Endothelial cell of umbilical vein (primary cell): ENCODE measurements around the gene TTC34. TPM values are rescaled to one million over a fixed set of nuclear protein-coding genes. Genes with fewer than 3 reads are reported as not detected.

Experiments used
- BruUV-seq: library from RNA; stranded (reverse); fragments of 400-500 nt; replicated peaks from 2 replicates; lab custom pipeline; 2021; lab: Mats Ljungman, UMichigan
- CTCF ChIA-PET: fragments of 300-600, 350-600 bp; sonication (Branson Sonifier 250); formaldehyde crosslinking; loops from one replicate; lab custom pipeline; 2021; ENCODE audit warnings: antibody characterized with exemption, inconsistent platforms; lab: Charles Lee
- POLR2A ChIA-PET: fragments of 300-600, 350-600 bp; sonication (Branson Sonifier 250); formaldehyde crosslinking; loops from one replicate; lab custom pipeline; 2021; ENCODE audit warnings: antibody characterized with exemption, inconsistent platforms; lab: Charles Lee
- DNase-seq: peaks from one replicate; pipeline ENCODE4 v3.0.0-alpha.2; 2011; ENCODE audit warnings: low read depth, low spot score
- FAIRE-seq: peaks from 2 replicates; lab custom pipeline; 2011; peaks lifted over from hg19 to GRCh38; lab: Jason Lieb, UNC
- H2AFZ ChIP-seq: 2 replicates; pipeline ENCODE4 v1.6.0; 2012; ENCODE audit warnings: low read depth, low read length, control low read depth, inconsistent platforms
- H3K27ac ChIP-seq: 2 replicates; pipeline ENCODE4 v1.5.1; 2011; ENCODE audit warnings: low read depth, mild to moderate bottlenecking, control low read depth, low read length, moderate library complexity; ENCODE audit not compliant: insufficient read depth
- H3K27me3 ChIP-seq, 2 experiments: 2 replicates each; pipeline versions ENCODE4 v1.6.0 to v1.6.1; 2011; ENCODE audit warnings: low read length in 2 of 2, mixed read lengths in 1 of 2; ENCODE audit not compliant: control insufficient read depth in 2 of 2, insufficient read depth in 2 of 2
- H3K36me3 ChIP-seq, 2 experiments: 2 replicates in 1 of 2; 3 replicates in 1 of 2; pipeline ENCODE4 v1.5.1; 2011; ENCODE audit warnings: low read length in 2 of 2, mild to moderate bottlenecking in 1 of 2, moderate library complexity in 1 of 2; ENCODE audit not compliant: control insufficient read depth in 2 of 2, insufficient read depth in 2 of 2; ENCODE audit errors: extremely low read depth in 1 of 2
- H3K4me1 ChIP-seq: 3 replicates; pipeline ENCODE4 v1.5.1; 2011; ENCODE audit warnings: mild to moderate bottlenecking, low read length; ENCODE audit not compliant: control insufficient read depth, insufficient read depth; ENCODE audit errors: extremely low read depth
- H3K4me2 ChIP-seq: 2 replicates; pipeline ENCODE4 v1.6.1; 2011; ENCODE audit warnings: low read length, control low read depth, mixed read lengths; ENCODE audit not compliant: insufficient read depth
- H3K4me3 ChIP-seq, 3 experiments: fragments of 200-600 bp in 1 of 3; sonication (generic), shearing (Covaris generic) in 1 of 3; replicated peaks in 1 of 3; 2 replicates each; pipeline ENCODE4 v1.5.1; 2011 to 2016; ENCODE audit warnings: control low read depth in 3 of 3, low read length in 3 of 3, mild to moderate bottlenecking in 2 of 3, inconsistent platforms in 1 of 3, low read depth in 1 of 3, moderate library complexity in 1 of 3; ENCODE audit not compliant: insufficient read depth in 1 of 3
- H3K79me2 ChIP-seq: 2 replicates; pipeline ENCODE4 v1.6.0; 2012; ENCODE audit warnings: low read length, inconsistent platforms; ENCODE audit not compliant: control insufficient read depth, insufficient read depth
- H3K9ac ChIP-seq: replicated peaks from 2 replicates; pipeline ENCODE3; 2011; ENCODE audit warnings: low read length, control low read depth; ENCODE audit not compliant: insufficient read depth; ENCODE audit errors: extremely low read depth
- H3K9me1 ChIP-seq: replicated peaks from 3 replicates; pipeline ENCODE4 v1.6.0; 2011; ENCODE audit warnings: mild to moderate bottlenecking, low read length; ENCODE audit not compliant: control insufficient read depth, insufficient read depth; ENCODE audit errors: extremely low read depth
- H3K9me3 ChIP-seq: replicated peaks from 2 replicates; pipeline ENCODE4 v1.5.1; 2012; ENCODE audit warnings: low read length, inconsistent platforms; ENCODE audit not compliant: control insufficient read depth, insufficient read depth
- H4K20me1 ChIP-seq: replicated peaks from 2 replicates; pipeline ENCODE3; 2011; ENCODE audit warnings: mild to moderate bottlenecking, low read length; ENCODE audit not compliant: control insufficient read depth, insufficient read depth; ENCODE audit errors: extremely low read depth
- EZH2 ChIP-seq: IDR thresholded peaks from 2 replicates; pipeline ENCODE4 v1.6.1; 2012; ENCODE audit warnings: borderline replicate concordance, low read depth, mild to moderate bottlenecking, moderate library complexity, low read length, inconsistent platforms; ENCODE audit not compliant: severe bottlenecking
- FOS ChIP-seq: IDR thresholded peaks from 2 replicates; pipeline ENCODE4 v1.6.1; 2011; ENCODE audit warnings: mild to moderate bottlenecking, low read length, moderate library complexity, borderline replicate concordance; ENCODE audit not compliant: insufficient read depth
- GATA2 ChIP-seq: IDR thresholded peaks from 2 replicates; pipeline ENCODE4 v1.7.0; 2011; ENCODE audit warnings: low read depth, mild to moderate bottlenecking, moderate library complexity, mixed read lengths, low read length; ENCODE audit not compliant: insufficient read length, insufficient read depth
- JUN ChIP-seq: IDR thresholded peaks from 2 replicates; pipeline ENCODE4 v1.6.1; 2011; ENCODE audit warnings: borderline replicate concordance, low read depth; ENCODE audit not compliant: insufficient read length, insufficient read depth
- MYC ChIP-seq: IDR thresholded peaks from one replicate; pipeline ENCODE4 v1.6.1; 2011; ENCODE audit warnings: mild to moderate bottlenecking, low read depth, low read length
- POLR2A ChIP-seq: IDR thresholded peaks from 2 replicates; pipeline ENCODE4 v1.6.1; 2012; ENCODE audit warnings: low read depth, mild to moderate bottlenecking, control low read depth, low read length
- POLR2AphosphoS5 ChIP-seq: IDR thresholded peaks from 2 replicates; pipeline ENCODE4 v1.6.1; 2012; ENCODE audit warnings: low read depth, mild to moderate bottlenecking, control low read depth, low read length, moderate library complexity; ENCODE audit not compliant: insufficient read depth
- dilution Hi-C: fragments of 300-500 bp; cut with MboI; formaldehyde crosslinking; loops from one replicate; pipeline ENCODE4 v1.15.0; 2019; ENCODE audit warnings: low sequenced_read_pairs; ENCODE audit not compliant: extremely low pct_ligation_motif_present
- intact Hi-C: fragments of 100-400 bp; cut with micrococcal nuclease; formaldehyde crosslinking; loops from one replicate; pipeline ENCODE4 v1.10.0; 2022
- polyA plus RNA-seq, 4 experiments: library from polyadenylated mRNA; depleted of rRNA in 3 of 4; stranded (reverse) in 3 of 4; unstranded in 1 of 4; fragments of >200 nt; gene quantifications; 2 replicates each; pipeline versions ENCODE4 v1.2.1 to v1.2.3, GENCODE V29; 2011 to 2012; ENCODE audit warnings: missing spikeins in 1 of 4
- total RNA-seq: library from RNA; stranded (reverse); gene quantifications from 2 replicates; pipeline ENCODE4 v1.2.3, GENCODE V29; 2021
- TF ChIP-seq, protein P1 (sequence below): IDR thresholded peaks from 2 replicates; pipeline ENCODE4 v1.6.1; 2011; ENCODE audit not compliant: insufficient read depth, insufficient read length
- TF ChIP-seq, protein P2 (sequence below), 2 donors: IDR thresholded peaks; 1 replicate in 1 of 2; 2 replicates in 1 of 2; pipeline ENCODE4 v1.5.1; 2011; ENCODE audit warnings: low read length in 2 of 2, mild to moderate bottlenecking in 2 of 2, moderate library complexity in 2 of 2, control low read depth in 1 of 2, inconsistent platforms in 1 of 2, low read depth in 1 of 2; ENCODE audit not compliant: insufficient read depth in 1 of 2; ENCODE audit errors: extremely low read depth in 1 of 2

Gene TTC34
- total and polyA plus RNA-seq, 2 donors (not counting 3 experiments of a cell fraction or from before 2014, with no cell fraction given) = 0.08 to 0.77 TPM

DNA sequence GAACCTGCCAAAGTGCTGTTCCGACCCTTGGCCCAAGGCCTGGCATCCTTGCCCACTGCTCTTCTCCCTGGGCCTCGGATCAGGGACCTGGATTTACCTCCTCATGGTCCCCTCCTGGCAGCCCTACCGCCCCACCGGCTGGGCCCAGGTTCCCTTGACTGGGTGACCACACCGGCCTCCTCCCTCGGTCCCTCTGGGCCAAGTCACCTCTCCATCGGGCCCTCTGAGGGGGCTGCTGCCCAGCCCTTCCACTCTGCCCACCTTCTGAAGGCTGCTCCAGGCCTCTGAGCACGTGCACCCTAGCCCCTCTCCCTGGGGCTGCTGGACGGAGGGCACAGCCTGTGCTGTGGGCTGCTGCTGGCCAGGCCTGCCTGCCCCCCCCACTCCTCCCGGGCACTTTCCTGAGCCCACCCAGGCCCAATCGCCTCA is 159.3 kb downstream of the TTC34 start:
- H3K4me3 ChIP-seq = peak overlapping the region; percentile 55 to 87 (median 60)
- H2AFZ ChIP-seq = peak overlapping the region; percentile 99
- H3K36me3 ChIP-seq = no peaks in the 10 kb centered on the region
- H3K79me2 ChIP-seq = no peaks in the 10 kb centered on the region
- H3K9me1 ChIP-seq = no peaks in the 10 kb centered on the region
- no peaks in the 10 kb centered on the region for H4K20me1 ChIP-seq
- no peak for FAIRE-seq
- peak overlapping the region; percentile 86 for H3K9ac ChIP-seq
- peak overlapping the region; percentile 87 for H3K4me2 ChIP-seq
- no peak for TF ChIP-seq FOS
- TF ChIP-seq EZH2 = no peak
- no peak for TF ChIP-seq MYC
- TF ChIP-seq POLR2A = no peak
- TF ChIP-seq POLR2AphosphoS5 = no peak
- TF ChIP-seq JUN = no peak
- TF ChIP-seq, protein P1, sequence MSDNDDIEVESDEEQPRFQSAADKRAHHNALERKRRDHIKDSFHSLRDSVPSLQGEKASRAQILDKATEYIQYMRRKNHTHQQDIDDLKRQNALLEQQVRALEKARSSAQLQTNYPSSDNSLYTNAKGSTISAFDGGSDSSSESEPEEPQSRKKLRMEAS = no peak
- TF ChIP-seq, protein P2, sequence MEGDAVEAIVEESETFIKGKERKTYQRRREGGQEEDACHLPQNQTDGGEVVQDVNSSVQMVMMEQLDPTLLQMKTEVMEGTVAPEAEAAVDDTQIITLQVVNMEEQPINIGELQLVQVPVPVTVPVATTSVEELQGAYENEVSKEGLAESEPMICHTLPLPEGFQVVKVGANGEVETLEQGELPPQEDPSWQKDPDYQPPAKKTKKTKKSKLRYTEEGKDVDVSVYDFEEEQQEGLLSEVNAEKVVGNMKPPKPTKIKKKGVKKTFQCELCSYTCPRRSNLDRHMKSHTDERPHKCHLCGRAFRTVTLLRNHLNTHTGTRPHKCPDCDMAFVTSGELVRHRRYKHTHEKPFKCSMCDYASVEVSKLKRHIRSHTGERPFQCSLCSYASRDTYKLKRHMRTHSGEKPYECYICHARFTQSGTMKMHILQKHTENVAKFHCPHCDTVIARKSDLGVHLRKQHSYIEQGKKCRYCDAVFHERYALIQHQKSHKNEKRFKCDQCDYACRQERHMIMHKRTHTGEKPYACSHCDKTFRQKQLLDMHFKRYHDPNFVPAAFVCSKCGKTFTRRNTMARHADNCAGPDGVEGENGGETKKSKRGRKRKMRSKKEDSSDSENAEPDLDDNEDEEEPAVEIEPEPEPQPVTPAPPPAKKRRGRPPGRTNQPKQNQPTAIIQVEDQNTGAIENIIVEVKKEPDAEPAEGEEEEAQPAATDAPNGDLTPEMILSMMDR (IDR thresholded peaks at IDR 0.05; ENCODE audit: extremely low read depth in 1 of 2, insufficient read depth in 1 of 2, low read depth in 1 of 2, low read length in 2 of 2) = no peak
- no peak for TF ChIP-seq GATA2
- ChIA-PET CTCF (no interaction called here), POLR2A (no interaction called here)
- dilution Hi-C loops (no loop called here), intact Hi-C loops (loop anchor here (2.0 to 10.0 kb wide), 2 partner anchors 93 to 773 kb away; no protein-coding TSS in a partner anchor)
- peaks cover 8% of the 10 kb centered on the region for H3K4me1 ChIP-seq
- no peaks in the 10 kb centered on the region for H3K9me3 ChIP-seq
- no TSS peak for BruUV-seq
- H3K27ac ChIP-seq = peak overlapping the region; percentile 79
- H3K27me3 ChIP-seq = no peaks in the 10 kb centered on the region
- DNase-seq = no peak
